Measurements from ENCODE around the gene PHACTR1. TPM values are rescaled to one million over a fixed set of nuclear protein-coding genes. Genes with fewer than 3 reads are reported as not detected.

The PHACTR1 gene
- total RNA-seq, 1 donor, result 0.43 TPM

DNA sequence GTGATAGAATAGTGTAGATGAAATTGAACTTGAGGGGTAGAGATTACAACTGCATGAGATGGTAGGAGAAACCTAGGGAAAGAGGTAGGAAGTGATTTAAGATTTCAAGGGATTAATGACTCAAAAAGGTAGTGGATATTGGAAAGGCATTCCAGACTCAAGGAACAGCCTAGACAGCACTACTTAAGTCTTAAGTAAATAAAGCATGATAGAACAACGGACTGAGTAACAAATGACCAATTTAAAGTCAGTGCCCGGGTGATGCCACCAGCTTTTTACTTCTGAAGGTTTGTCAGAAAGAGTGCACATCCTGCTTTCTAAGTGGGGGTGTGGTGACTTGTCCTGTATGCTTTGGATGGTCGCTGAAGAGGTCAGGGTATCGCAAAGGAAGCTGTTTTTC is 81.8 kb downstream of the PHACTR1 start:
- TF ChIP-seq CTCF (IDR thresholded peaks at IDR 0.05; ENCODE audit: insufficient read depth, low read depth, low read length), result no peak
- DNase-seq (ENCODE audit: low read depth), result no peak
- H3K4me3 ChIP-seq (ENCODE audit: low read depth, low read length), result no peak overlapping the region

DNA sequence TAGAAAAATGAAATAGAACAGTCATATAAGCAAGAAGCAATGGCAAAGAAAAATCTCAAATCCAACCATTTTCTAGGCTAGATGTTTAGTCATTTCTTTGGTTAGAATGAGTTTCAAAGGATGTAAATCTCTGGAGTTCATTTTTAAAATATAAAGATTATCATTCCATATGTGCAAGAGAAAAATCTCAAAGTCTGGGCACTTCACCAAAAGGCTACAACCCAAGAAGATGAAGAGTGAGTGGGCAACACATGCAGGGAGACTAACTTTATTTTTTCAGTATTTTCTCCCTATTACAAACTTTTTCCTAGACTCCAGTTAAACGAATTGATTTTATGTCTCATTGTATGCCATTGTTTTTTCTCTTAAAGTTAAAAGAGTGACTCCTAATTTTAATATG is 83.6 kb downstream of the PHACTR1 start:
- DNase-seq (ENCODE audit: low read depth), result no peak
- H3K4me3 ChIP-seq (ENCODE audit: low read depth, low read length), result no peak overlapping the region
- TF ChIP-seq CTCF (IDR thresholded peaks at IDR 0.05; ENCODE audit: insufficient read depth, low read depth, low read length), result no peak

GRCh38 chr6:12801141-12801540 is 84.6 kb downstream of the PHACTR1 start:
- no peak overlapping the region for H3K4me3 ChIP-seq (ENCODE audit: low read depth, low read length)
- TF ChIP-seq CTCF (IDR thresholded peaks at IDR 0.05; ENCODE audit: insufficient read depth, low read depth, low read length), result no peak
- no peak for DNase-seq (ENCODE audit: low read depth)

DNA sequence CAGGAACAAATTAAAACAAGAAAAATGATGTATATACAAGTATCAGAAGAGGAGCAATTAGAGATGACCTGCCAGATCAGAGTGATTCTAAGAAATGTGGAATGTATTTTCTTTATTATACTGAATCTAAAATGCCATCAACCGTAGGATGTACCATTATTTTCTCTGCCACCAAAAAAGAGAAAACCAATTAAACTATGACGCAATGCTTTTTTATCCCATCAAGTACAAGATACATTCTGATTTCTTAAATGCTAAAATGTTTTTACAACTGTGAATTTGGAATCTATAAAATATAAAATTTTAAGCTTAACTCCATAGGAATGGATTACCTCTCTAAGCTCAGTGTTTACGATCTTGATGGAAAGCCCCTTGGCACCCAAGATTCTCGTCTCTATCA is 85.9 kb downstream of the PHACTR1 start:
- no peak for DNase-seq (ENCODE audit: low read depth)
- H3K4me3 ChIP-seq (ENCODE audit: low read depth, low read length), result no peak overlapping the region
- no peak for TF ChIP-seq CTCF (IDR thresholded peaks at IDR 0.05; ENCODE audit: insufficient read depth, low read depth, low read length)

GRCh38 chr6:12803486-12803885 is 86.9 kb downstream of the PHACTR1 start:
- no peak overlapping the region for H3K4me3 ChIP-seq (ENCODE audit: low read depth, low read length)
- DNase-seq (ENCODE audit: low read depth), result no peak
- TF ChIP-seq CTCF (IDR thresholded peaks at IDR 0.05; ENCODE audit: insufficient read depth, low read depth, low read length), result no peak

- H3K4me3 ChIP-seq (ENCODE audit: low read depth, low read length), result no peak overlapping the region
- no peak for TF ChIP-seq CTCF (IDR thresholded peaks at IDR 0.05; ENCODE audit: insufficient read depth, low read depth, low read length)
- no peak for DNase-seq (ENCODE audit: low read depth)
Observed at GRCh38 chr6:12804952-12805645, 88.5 kb downstream of the PHACTR1 start.

DNA sequence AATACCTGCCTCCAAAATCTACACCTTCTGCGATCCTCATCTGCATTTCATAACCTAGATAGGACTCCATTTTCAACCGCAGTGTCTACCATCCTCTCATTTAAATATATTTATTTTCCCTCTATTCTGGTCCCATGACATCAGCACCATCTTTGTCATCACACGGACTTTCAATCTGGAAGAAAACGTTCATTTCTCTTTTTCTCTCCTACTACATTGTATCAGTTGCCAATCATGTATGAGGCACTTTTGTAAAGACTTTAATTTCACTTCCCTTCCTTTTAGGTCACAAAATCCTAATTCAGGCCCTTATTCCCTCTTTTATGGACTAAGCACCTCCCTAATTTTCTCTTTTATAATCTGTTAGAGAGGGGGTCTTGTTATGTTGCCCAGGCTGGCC is 89.6 kb downstream of the PHACTR1 start:
- DNase-seq (ENCODE audit: low read depth), result no peak
- TF ChIP-seq CTCF (IDR thresholded peaks at IDR 0.05; ENCODE audit: insufficient read depth, low read depth, low read length), result no peak
- no peak overlapping the region for H3K4me3 ChIP-seq (ENCODE audit: low read depth, low read length)
